OCI-LY7 (cell line): ENCODE results near the gene LARGE1. TPM values are rescaled to one million over a fixed set of nuclear protein-coding genes. Genes with fewer than 3 reads are reported as not detected.
A peak's percentile ranks its signal among the peaks of the same experiment; 100 is the strongest.

Source experiments
- BruUV-seq: library from RNA; stranded (reverse); fragments of 400-500 nt; replicated peaks from 2 replicates; lab custom pipeline; 2021; lab: Mats Ljungman, UMichigan
- CTCF ChIA-PET: fragments of 300-600 bp; sonication (Branson Sonifier 250); formaldehyde crosslinking; loops from one replicate; lab custom pipeline; 2022; ENCODE audit warnings: antibody characterized with exemption; ENCODE audit not compliant: unreplicated experiment; lab: Charles Lee
- POLR2A ChIA-PET: fragments of 300-600 bp; sonication (Branson Sonifier 250); formaldehyde crosslinking; loops from one replicate; lab custom pipeline; 2022; ENCODE audit warnings: antibody characterized with exemption; lab: Charles Lee
- DNase-seq: peaks from one replicate; pipeline ENCODE4 v3.0.0-alpha.2; 2015; ENCODE audit warnings: low spot score
- H2AFZ ChIP-seq: fragments of 200-600 bp; sonication (generic), shearing (Covaris generic); 2 replicates; pipeline ENCODE4 v1.6.1; 2014; ENCODE audit warnings: mild to moderate bottlenecking, antibody characterized with exemption, low read length, moderate library complexity
- H3K27ac ChIP-seq: fragments of 200-600 bp; sonication (generic); 2 replicates; pipeline ENCODE4 v1.5.1; 2014; ENCODE audit warnings: mixed run types, low read depth, mild to moderate bottlenecking, moderate library complexity, low read length, inconsistent platforms; ENCODE audit not compliant: poor library complexity, severe bottlenecking
- H3K36me3 ChIP-seq: fragments of 200-600 bp; sonication (generic); 2 replicates; pipeline ENCODE4 v1.6.1; 2014; ENCODE audit warnings: mild to moderate bottlenecking, antibody characterized with exemption, low read length, moderate library complexity, mixed read lengths; ENCODE audit not compliant: insufficient read depth
- H3K4me1 ChIP-seq: fragments of 200-600 bp; sonication (generic); 2 replicates; pipeline ENCODE4 v1.5.1; 2014; ENCODE audit warnings: mild to moderate bottlenecking, low read length; ENCODE audit not compliant: insufficient read depth, poor library complexity, severe bottlenecking
- H3K4me2 ChIP-seq: fragments of 200-600 bp; sonication (generic); 2 replicates; pipeline ENCODE4 v1.6.1; 2014; ENCODE audit warnings: mild to moderate bottlenecking, low read length
- H3K4me3 ChIP-seq: fragments of 200-600 bp; sonication (generic); 2 replicates; pipeline ENCODE4 v1.5.1; 2014; ENCODE audit warnings: mild to moderate bottlenecking, low read depth, low read length; ENCODE audit not compliant: poor library complexity, severe bottlenecking
- H3K79me2 ChIP-seq: fragments of 200-600 bp; sonication (generic); 2 replicates; pipeline ENCODE4 v1.6.1; 2016; ENCODE audit warnings: low read depth, mild to moderate bottlenecking, low read length, moderate library complexity, mixed read lengths; ENCODE audit not compliant: insufficient read depth
- H3K9me2 ChIP-seq: fragments of 200-600 bp; sonication (generic); 2 replicates; pipeline ENCODE4 v1.6.1; 2016; ENCODE audit warnings: mild to moderate bottlenecking, low read length, mixed read lengths; ENCODE audit not compliant: insufficient read depth
- H3K9me3 ChIP-seq: fragments of 200-600 bp; sonication (generic); 2 replicates; pipeline ENCODE4 v1.6.1; 2014; ENCODE audit warnings: mild to moderate bottlenecking, mixed run types, low read length, mixed read lengths
- H4K20me1 ChIP-seq: fragments of 200-600 bp; sonication (generic); 2 replicates; pipeline ENCODE4 v1.6.1; 2014; ENCODE audit warnings: mild to moderate bottlenecking, antibody characterized with exemption, low read length, moderate library complexity, mixed read lengths; ENCODE audit not compliant: insufficient read depth
- CTCF ChIP-seq: fragments of 200-600 bp; sonication (generic); conservative IDR thresholded peaks from 2 replicates; pipeline ENCODE4 v1.5.1; 2014; ENCODE audit warnings: mild to moderate bottlenecking, antibody characterized with exemption, low read length, moderate library complexity, mixed read lengths
- EZH2phosphoT487 ChIP-seq: fragments of 200-600 bp; sonication (generic); IDR thresholded peaks from 2 replicates; pipeline ENCODE4 v1.6.1; 2018; ENCODE audit warnings: low read depth, borderline replicate concordance, mild to moderate bottlenecking, mixed run types, antibody characterized with exemption, low read length, moderate library complexity, mixed read lengths
- intact Hi-C: fragments of 100-400 bp; cut with micrococcal nuclease; formaldehyde crosslinking; loops from one replicate; pipeline ENCODE4 v1.10.0; 2022; ENCODE audit not compliant: unreplicated experiment
- total RNA-seq, 2 experiments: library from RNA; depleted of rRNA in 1 of 2; stranded (reverse); fragments of >200 nt in 1 of 2; shearing (Covaris generic) in 1 of 2; gene quantifications; 2 replicates each; pipeline ENCODE4 v1.2.3, GENCODE V29; 2014 to 2022

Gene LARGE1
- total RNA-seq, 2 experiments from 2014 or later = 31.5 to 31.9 TPM

- Histone ChIP-seq H3K9me2 (no peaks in the 10 kb centered on the region), H3K9me3 (no peaks in the 10 kb centered on the region), H3K36me3 (no peaks in the 10 kb centered on the region), H3K4me2 (peak overlapping the region; percentile 58), H3K27ac (peak overlapping the region; percentile 45), H2AFZ (no peak overlapping the region), H3K4me1 (peaks cover 78% of the 10 kb centered on the region), H3K4me3 (no peak overlapping the region), H3K79me2 (no peaks in the 10 kb centered on the region), H4K20me1 (no peaks in the 10 kb centered on the region)
- no peak for DNase-seq
- ChIA-PET POLR2A (interaction anchor here (0.6 to 2.0 kb wide), 6 partner anchors 10 to 1735 kb away, joined by 3 to 10 read pairs (median 4); no protein-coding TSS in a partner anchor), CTCF (interaction anchor here (0.8 to 2.1 kb wide), 2 partner anchors 55 to 274 kb away, joined by 3 to 9 read pairs; no protein-coding TSS in a partner anchor)
- intact Hi-C loops = loop anchor here (10.0 kb wide), 1 partner anchor 370 kb away; no protein-coding TSS in a partner anchor
- no peak for TF ChIP-seq EZH2phosphoT487
- TF ChIP-seq CTCF = no peak
- BruUV-seq = no TSS peak
Observed at GRCh38 chr22:33575041-33575440, 345.2 kb downstream of the LARGE1 start.

- H4K20me1 ChIP-seq = no peaks in the 10 kb centered on the region
- TF ChIP-seq CTCF (no peak), EZH2phosphoT487 (no peak)
- H3K27ac ChIP-seq = no peak overlapping the region
- no TSS peak for BruUV-seq
- H3K79me2 ChIP-seq = no peaks in the 10 kb centered on the region
- H3K4me1 ChIP-seq = peaks cover 80% of the 10 kb centered on the region
- H3K4me2 ChIP-seq = no peak overlapping the region
- no peaks in the 10 kb centered on the region for H3K36me3 ChIP-seq
- no peak for DNase-seq
- intact Hi-C loops = loop anchor here (10.0 kb wide), 1 partner anchor 369 kb away; no protein-coding TSS in a partner anchor
- H3K9me3 ChIP-seq = no peaks in the 10 kb centered on the region
- no peak overlapping the region for H3K4me3 ChIP-seq
- ChIA-PET CTCF (no interaction called here), POLR2A (interaction anchor here (2.0 kb wide), 1 partner anchor 273 kb away, joined by 6 read pairs; no protein-coding TSS in a partner anchor)
- H2AFZ ChIP-seq = no peak overlapping the region
- H3K9me2 ChIP-seq = no peaks in the 10 kb centered on the region
Observed at GRCh38 chr22:33573479-33573878, 346.8 kb downstream of the LARGE1 start.

DNA sequence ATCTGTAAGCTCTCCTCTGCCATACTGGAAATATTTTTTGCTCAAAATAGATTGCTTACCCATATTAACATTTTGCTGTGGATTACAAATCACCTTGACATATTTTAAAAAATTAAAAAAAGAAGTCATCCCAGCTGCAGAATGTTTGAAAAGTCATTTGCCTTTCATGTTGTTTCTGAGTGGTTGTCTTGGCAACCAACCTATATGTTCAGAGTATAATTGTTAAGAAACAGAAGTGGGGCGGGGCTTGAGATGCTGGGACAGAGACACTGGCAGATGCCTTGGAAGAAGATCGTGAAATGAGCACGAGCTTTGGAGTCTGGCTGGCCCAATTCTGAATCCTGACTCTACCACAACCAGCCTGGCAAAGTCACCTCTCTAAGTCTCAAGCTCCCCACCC, 348.2 kb downstream of the LARGE1 start:
- no peak for TF ChIP-seq CTCF
- no peak for TF ChIP-seq EZH2phosphoT487
- peak overlapping the region; percentile 17 for H3K27ac ChIP-seq

More for the DNA sequence above, 348.2 kb downstream of the LARGE1 start:
- ChIA-PET POLR2A (interaction anchor here (0.6 to 2.0 kb wide), 3 partner anchors 272 to 370 kb away, joined by 3 to 6 read pairs (median 5); no protein-coding TSS in a partner anchor), CTCF (interaction anchor here (1.1 kb wide), 1 partner anchor 53 kb away, joined by 3 read pairs; no protein-coding TSS in a partner anchor)
- Histone ChIP-seq H3K36me3 (no peaks in the 10 kb centered on the region), H3K4me1 (peaks cover 79% of the 10 kb centered on the region), H3K9me2 (no peaks in the 10 kb centered on the region), H3K4me2 (peak overlapping the region; percentile 22), H3K79me2 (no peaks in the 10 kb centered on the region), H3K4me3 (no peak overlapping the region), H2AFZ (no peak overlapping the region), H3K9me3 (no peaks in the 10 kb centered on the region), H4K20me1 (no peaks in the 10 kb centered on the region)
- intact Hi-C loops = loop anchor here (10.0 kb wide), 1 partner anchor 367 kb away; no protein-coding TSS in a partner anchor
- no TSS peak for BruUV-seq
- DNase-seq = no peak
